Right lobe of liver (tissue), 4 donors: ENCODE data around the gene SLFN12.

Experiments used
- CTCF ChIP-seq, 4 donors: fragments of 200-600 bp in 3 of 4; fragments of 450-650 bp in 1 of 4; IDR thresholded peaks; one replicate each; pipeline versions ENCODE4 v1.5.1 to v1.8.0; 2016 to 2022; ENCODE audit warnings: antibody characterized with exemption in 4 of 4, mild to moderate bottlenecking in 2 of 4
- POLR2A ChIP-seq: fragments of 450-650 bp; IDR thresholded peaks from one replicate; pipeline ENCODE4 v1.6.1; 2017; ENCODE audit warnings: antibody characterized with exemption, mild to moderate bottlenecking
- donor health status: DM: no; HTN: no; CAD: no.
- donor health status: DM: no; HTN: no; CAD: no.
- donor health status: DM: no; HTN: yes; CAD: no.

GRCh38 chr17:35368081-35368830 lies 64.0 kb downstream of the SLFN12 start:
- no peak for TF ChIP-seq CTCF (IDR thresholded peaks at IDR 0.05)
- no peak for TF ChIP-seq POLR2A
